H54 (cell line): ENCODE measurements around the gene HS3ST4.

Experiments used
- DNase-seq: peaks from one replicate; pipeline ENCODE4 v3.0.0; 2011; ENCODE audit warnings: low spot score, mixed read lengths; ENCODE audit not compliant: insufficient read length
- FAIRE-seq: peaks from 3 replicates; lab custom pipeline; 2011; peaks lifted over from hg19 to GRCh38; lab: Jason Lieb, UNC
- POLR2A ChIP-seq: IDR thresholded peaks from 2 replicates; pipeline ENCODE4 v1.6.1; 2011; ENCODE audit warnings: low read depth, mild to moderate bottlenecking, low read length

The HS3ST4 gene

GRCh38 chr16:25817295-25817694 is 125.5 kb downstream of the HS3ST4 start:
- FAIRE-seq, result no peak

GRCh38 chr16:25817876-25818275 is 126.1 kb downstream of the HS3ST4 start:
- TF ChIP-seq POLR2A, result no peak
- FAIRE-seq (no peak), DNase-seq (no peak)

More at GRCh38 chr16:25817295-25817694, 125.5 kb downstream of the HS3ST4 start:
- DNase-seq, result no peak
- TF ChIP-seq POLR2A, result no peak

- peak; percentile 2 for DNase-seq
- no peak for TF ChIP-seq POLR2A
- no peak for FAIRE-seq
These were observed 132.1 kb downstream of the HS3ST4 start for GRCh38 chr16:25823891-25824290.

- TF ChIP-seq POLR2A, result no peak
- FAIRE-seq (no peak), DNase-seq (no peak)
These were observed 135.9 kb downstream of the HS3ST4 start for GRCh38 chr16:25827709-25828108.

GRCh38 chr16:25828510-25828909 is 136.8 kb downstream of the HS3ST4 start:
- no peak for DNase-seq
- no peak for TF ChIP-seq POLR2A
- no peak for FAIRE-seq

- no peak for TF ChIP-seq POLR2A
- DNase-seq, result no peak
- no peak for FAIRE-seq
These were observed 140.5 kb downstream of the HS3ST4 start for GRCh38 chr16:25832291-25832690.

GRCh38 chr16:25834101-25834500 is 142.3 kb downstream of the HS3ST4 start:
- FAIRE-seq (no peak), DNase-seq (no peak)
- no peak for TF ChIP-seq POLR2A

- no peak for FAIRE-seq
- no peak for DNase-seq
- no peak for TF ChIP-seq POLR2A
These were observed 143.4 kb downstream of the HS3ST4 start for GRCh38 chr16:25835126-25835525.

GRCh38 chr16:25838724-25839186 is 147.0 kb downstream of the HS3ST4 start:
- peak; percentile 33 for FAIRE-seq
- peak; percentile 3 for DNase-seq
- no peak for TF ChIP-seq POLR2A

GRCh38 chr16:25841761-25842160 is 150.0 kb downstream of the HS3ST4 start:
- DNase-seq (no peak), FAIRE-seq (no peak)
- TF ChIP-seq POLR2A, result no peak

- DNase-seq, result no peak
- FAIRE-seq, result no peak
- no peak for TF ChIP-seq POLR2A
These were observed 154.1 kb downstream of the HS3ST4 start for GRCh38 chr16:25845901-25846300.

GRCh38 chr16:25854141-25854540 is 162.4 kb downstream of the HS3ST4 start:
- FAIRE-seq, result no peak
- DNase-seq, result no peak
- TF ChIP-seq POLR2A, result no peak

GRCh38 chr16:25855063-25855462 is 163.3 kb downstream of the HS3ST4 start:
- DNase-seq (no peak), FAIRE-seq (no peak)
- no peak for TF ChIP-seq POLR2A

- DNase-seq (no peak), FAIRE-seq (no peak)
- TF ChIP-seq POLR2A, result no peak
These were observed 164.1 kb downstream of the HS3ST4 start for GRCh38 chr16:25855818-25856217.

GRCh38 chr16:25859645-25860044 is 167.9 kb downstream of the HS3ST4 start:
- FAIRE-seq (no peak), DNase-seq (no peak)
- no peak for TF ChIP-seq POLR2A

GRCh38 chr16:25867041-25867440 is 175.3 kb downstream of the HS3ST4 start:
- DNase-seq (no peak), FAIRE-seq (no peak)
- no peak for TF ChIP-seq POLR2A
